ENCODE measurements around the gene TMEM8B. TPM values are rescaled to one million over a fixed set of nuclear protein-coding genes. Genes with fewer than 3 reads are reported as not detected.
A peak's percentile ranks its signal among the peaks of the same experiment; 100 is the strongest.

Gene TMEM8B
- total RNA-seq, 2 donors from 2014 or later: 15.1 to 17.6 TPM

DNA sequence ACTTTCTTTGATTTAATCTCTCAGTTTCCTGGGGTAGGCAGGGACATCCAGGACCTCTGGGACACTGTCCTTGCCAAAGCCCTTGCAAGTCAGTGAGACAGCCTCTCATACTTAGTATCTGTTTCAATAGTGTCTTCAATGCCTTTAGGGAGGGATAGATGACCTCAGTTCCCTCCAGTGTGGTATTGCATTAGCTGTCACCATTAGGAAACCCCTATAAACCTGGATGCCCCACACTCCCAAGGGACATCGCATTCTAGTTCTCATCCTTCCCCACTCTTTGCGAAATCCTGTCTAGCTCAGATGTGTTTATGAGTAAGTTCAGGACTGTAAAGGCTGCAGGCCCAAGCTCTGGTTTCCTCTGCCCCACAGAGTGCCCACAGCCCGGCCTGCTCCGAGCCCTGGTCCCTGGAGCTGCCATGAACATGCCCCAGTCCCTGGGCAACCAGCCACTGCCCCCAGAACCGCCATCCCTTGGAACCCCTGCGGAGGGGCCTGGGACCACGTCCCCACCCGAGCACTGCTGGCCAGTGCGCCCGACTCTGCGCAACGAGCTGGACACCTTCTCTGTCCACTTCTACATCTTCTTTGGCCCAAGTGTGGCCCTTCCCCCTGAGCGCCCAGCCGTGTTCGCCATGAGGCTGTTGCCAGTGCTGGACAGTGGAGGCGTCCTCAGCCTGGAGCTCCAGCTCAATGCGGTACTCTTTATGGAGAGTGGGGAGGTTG, 13.2 kb downstream of the TMEM8B start:
- peaks cover 8% of the 10 kb centered on the region for H3K4me1 ChIP-seq
- no peaks in the 10 kb centered on the region for H3K9me3 ChIP-seq
- H3K27me3 ChIP-seq: no peaks in the 10 kb centered on the region
- no peak overlapping the region for H3K9ac ChIP-seq (ENCODE audit: low read depth in 2 of 2, low read length in 2 of 2)
- intact Hi-C loops (cut with DNase I): no loop called here
- no peak overlapping the region for H3K27ac ChIP-seq
- H3K4me3 ChIP-seq: no peak overlapping the region
- no peak for TF ChIP-seq CTCF (IDR thresholded peaks at IDR 0.05)
- no peak for DNase-seq
- H3K36me3 ChIP-seq: no peaks in the 10 kb centered on the region

- Histone ChIP-seq H3K27me3 (no peaks in the 10 kb centered on the region), H3K4me3 (no peak overlapping the region), H3K9ac (ENCODE audit: low read depth in 2 of 2, low read length in 2 of 2) (no peak overlapping the region), H3K9me3 (no peaks in the 10 kb centered on the region), H3K27ac (no peak overlapping the region), H3K4me1 (peaks cover 8% of the 10 kb centered on the region), H3K36me3 (no peaks in the 10 kb centered on the region)
- intact Hi-C loops (cut with DNase I): no loop called here
- no peak for TF ChIP-seq CTCF (IDR thresholded peaks at IDR 0.05)
- DNase-seq: no peak
Measured at GRCh38 chr9:35842795-35843194, 13.8 kb downstream of the TMEM8B start.

GRCh38 chr9:35844628-35845270, 15.7 kb downstream of the TMEM8B start:
- TF ChIP-seq CTCF (IDR thresholded peaks at IDR 0.05): no peak
- DNase-seq: peak; percentile 73
- H3K4me1 ChIP-seq: peaks cover 8% of the 10 kb centered on the region

GRCh38 chr9:35845824-35846771, 17.1 kb downstream of the TMEM8B start:
- intact Hi-C loops (cut with DNase I): no loop called here
- H3K27ac ChIP-seq: peak overlapping the region; percentile 26
- H3K27me3 ChIP-seq: no peaks in the 10 kb centered on the region
- no peak for DNase-seq
- peak overlapping the region in 1 of 2 donors; percentile 4 for H3K9ac ChIP-seq (ENCODE audit: low read depth in 2 of 2, low read length in 2 of 2)
- no peak overlapping the region for H3K4me3 ChIP-seq
- no peaks in the 10 kb centered on the region for H3K9me3 ChIP-seq
- no peak for TF ChIP-seq CTCF (IDR thresholded peaks at IDR 0.05)
- H3K36me3 ChIP-seq: no peaks in the 10 kb centered on the region
- H3K4me1 ChIP-seq: peaks cover 8% of the 10 kb centered on the region

More at GRCh38 chr9:35844628-35845270, 15.7 kb downstream of the TMEM8B start:
- intact Hi-C loops (cut with DNase I): no loop called here
- Histone ChIP-seq H3K27ac (peak overlapping the region; percentile 26), H3K9ac (ENCODE audit: low read depth in 2 of 2, low read length in 2 of 2) (peak overlapping the region in 1 of 2 donors; percentile 21), H3K36me3 (no peaks in the 10 kb centered on the region), H3K27me3 (no peaks in the 10 kb centered on the region), H3K9me3 (no peaks in the 10 kb centered on the region), H3K4me3 (no peak overlapping the region)

Data from colonic mucosa (tissue), 4 donors.